GM21723 (cell line): Measurements from ENCODE around the gene HK1.

Experiments used
- ATAC-seq: cut with Tn5 transposase; IDR thresholded peaks from one replicate; pipeline ENCODE4 v1.9.1; 2021; ENCODE audit warnings: mild to moderate bottlenecking, moderate library complexity; ENCODE audit not compliant: unreplicated experiment

The HK1 gene

GRCh38 chr10:69397972-69398371 lies 119.7 kb downstream of the HK1 start:
- no peak for ATAC-seq

DNA sequence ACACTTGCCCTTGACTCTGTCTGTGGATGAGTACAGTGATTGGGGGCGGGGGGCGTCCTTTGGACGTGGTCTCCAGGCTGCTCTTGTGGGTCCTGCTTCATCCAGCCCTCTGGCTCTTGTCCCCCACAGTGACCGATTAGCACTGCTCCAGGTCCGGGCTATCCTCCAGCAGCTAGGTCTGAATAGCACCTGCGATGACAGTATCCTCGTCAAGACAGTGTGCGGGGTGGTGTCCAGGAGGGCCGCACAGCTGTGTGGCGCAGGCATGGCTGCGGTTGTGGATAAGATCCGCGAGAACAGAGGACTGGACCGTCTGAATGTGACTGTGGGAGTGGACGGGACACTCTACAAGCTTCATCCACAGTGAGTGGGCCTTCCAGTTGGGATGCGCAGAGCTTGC lies 120.2 kb downstream of the HK1 start:
- ATAC-seq = no peak

DNA sequence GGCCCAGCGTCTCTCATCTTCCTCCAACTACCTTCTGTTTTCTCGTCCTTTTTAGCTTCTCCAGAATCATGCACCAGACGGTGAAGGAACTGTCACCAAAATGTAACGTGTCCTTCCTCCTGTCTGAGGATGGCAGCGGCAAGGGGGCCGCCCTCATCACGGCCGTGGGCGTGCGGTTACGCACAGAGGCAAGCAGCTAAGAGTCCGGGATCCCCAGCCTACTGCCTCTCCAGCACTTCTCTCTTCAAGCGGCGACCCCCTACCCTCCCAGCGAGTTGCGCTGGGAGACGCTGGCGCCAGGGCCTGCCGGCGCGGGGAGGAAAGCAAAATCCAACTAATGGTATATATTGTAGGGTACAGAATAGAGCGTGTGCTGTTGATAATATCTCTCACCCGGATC lies 122.6 kb downstream of the HK1 start:
- no peak for ATAC-seq

GRCh38 chr10:69401416-69401815 lies 123.1 kb downstream of the HK1 start:
- ATAC-seq = no peak

- ATAC-seq = no peak
These were observed 124.1 kb downstream of the HK1 start for GRCh38 chr10:69402386-69402785.

DNA sequence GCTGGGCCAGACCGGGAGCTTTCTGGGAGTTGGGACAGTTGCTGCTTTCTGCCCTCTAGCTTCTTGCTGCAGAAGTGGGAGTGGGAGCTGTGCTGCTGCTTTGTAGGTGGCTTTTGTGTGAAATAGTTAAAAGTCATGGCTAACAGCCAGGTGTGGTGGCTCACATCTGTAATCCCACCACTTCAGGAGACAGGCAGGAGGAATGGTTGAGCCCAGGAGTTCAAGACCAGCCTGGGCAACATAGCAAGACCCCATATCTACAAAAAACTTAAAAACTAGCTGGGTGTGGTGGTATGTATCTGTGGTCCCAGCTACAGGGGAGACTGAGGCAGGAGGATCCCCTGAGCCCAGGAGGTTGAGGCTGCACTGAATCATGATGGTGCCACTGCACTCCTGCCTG lies 124.8 kb downstream of the HK1 start:
- no peak for ATAC-seq

DNA sequence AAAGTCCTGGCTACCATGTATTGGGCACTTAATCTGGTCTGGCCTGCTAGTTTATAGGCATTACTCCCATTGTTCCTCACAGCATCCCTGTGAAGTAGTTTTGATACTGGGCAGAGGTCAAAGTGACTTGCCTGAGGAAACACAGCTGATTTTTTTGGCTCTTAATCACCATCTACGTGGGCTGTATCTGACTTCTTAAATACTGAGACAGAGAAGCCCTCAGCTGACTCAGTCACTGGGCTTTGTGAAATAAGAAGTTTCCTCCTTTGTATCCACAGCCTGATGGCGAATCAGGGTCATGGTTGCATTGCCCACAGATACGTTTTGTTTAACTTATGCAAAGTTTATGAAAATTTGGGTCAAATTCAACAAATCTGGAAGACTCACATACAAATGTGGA lies 125.2 kb downstream of the HK1 start:
- no peak for ATAC-seq

DNA sequence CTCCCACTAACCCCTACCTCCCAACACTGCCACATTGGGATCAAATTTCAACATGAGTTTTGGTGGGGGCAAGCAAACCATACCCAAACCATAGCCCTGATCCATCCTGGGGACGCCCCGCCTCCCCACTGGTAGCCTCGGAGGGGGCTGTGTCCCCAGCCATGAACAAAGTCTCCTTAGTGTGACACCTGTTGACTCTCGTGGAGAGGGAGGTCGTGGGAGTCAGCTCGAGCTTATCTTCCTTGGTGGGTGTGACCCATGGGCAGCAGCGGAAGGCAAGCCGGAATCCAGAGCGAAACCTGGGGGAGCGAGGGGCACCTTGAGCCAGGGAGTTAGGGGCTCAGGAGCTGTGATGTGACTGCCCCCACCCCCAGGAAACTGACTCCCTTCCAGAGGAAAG lies 126.5 kb downstream of the HK1 start:
- ATAC-seq = no peak

DNA sequence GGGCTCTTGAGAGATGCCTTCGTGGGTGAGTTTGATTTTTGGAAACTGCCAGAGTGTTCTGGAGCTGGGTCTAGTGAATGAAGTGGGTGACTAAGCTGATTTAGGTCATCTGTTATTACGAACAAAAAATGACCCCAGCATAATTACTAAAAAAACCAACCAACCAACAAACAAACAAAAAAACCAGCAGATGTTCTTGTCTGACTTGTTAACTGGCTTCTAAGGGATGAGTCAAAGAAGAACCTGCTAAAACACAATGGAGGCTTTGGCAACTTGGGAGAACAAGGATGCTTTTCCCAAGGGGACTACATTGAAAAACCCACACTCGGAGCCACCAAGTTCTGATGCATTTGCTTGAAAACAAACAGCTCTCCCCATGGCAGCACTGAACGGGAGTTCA lies 126.9 kb downstream of the HK1 start:
- no peak for ATAC-seq

GRCh38 chr10:69406302-69406811 lies 128.1 kb downstream of the HK1 start:
- no peak for ATAC-seq

DNA sequence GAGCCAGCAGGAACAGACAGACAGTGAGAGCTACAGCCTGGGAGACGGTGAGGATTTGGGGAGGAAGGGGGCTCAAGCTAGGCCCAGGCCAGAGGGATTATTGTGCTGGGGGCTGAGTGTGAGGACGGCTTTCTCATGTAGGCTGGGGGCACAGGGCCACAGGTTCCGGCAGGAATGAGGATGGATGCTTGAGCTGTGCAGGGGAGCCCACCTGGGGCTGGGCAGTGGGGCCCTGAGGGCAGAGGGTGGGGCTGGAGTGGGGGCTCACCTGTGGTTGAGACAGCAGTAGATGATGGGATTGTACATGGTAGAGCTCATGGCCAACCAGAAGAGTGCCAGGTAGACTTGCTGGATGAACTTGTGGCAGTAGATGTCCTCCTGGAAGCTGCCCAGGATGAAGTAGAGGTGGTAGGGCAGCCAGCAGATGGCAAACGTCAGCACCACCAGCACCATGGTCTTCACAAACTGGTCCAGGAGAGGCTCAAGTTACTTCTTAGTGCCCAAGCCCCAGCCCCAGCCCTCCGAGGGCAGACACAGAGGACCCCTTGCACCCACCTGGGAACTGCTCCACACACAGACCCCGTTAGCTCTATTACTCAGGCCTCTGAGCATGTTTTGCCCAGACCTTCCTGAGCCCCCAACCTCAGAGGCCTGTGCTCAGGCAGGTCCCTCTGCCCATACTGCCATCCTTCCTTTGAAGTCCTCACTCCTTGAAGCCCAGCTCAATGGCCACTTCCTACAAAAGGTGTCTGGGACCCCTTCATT lies 128.7 kb downstream of the HK1 start:
- no peak for ATAC-seq

DNA sequence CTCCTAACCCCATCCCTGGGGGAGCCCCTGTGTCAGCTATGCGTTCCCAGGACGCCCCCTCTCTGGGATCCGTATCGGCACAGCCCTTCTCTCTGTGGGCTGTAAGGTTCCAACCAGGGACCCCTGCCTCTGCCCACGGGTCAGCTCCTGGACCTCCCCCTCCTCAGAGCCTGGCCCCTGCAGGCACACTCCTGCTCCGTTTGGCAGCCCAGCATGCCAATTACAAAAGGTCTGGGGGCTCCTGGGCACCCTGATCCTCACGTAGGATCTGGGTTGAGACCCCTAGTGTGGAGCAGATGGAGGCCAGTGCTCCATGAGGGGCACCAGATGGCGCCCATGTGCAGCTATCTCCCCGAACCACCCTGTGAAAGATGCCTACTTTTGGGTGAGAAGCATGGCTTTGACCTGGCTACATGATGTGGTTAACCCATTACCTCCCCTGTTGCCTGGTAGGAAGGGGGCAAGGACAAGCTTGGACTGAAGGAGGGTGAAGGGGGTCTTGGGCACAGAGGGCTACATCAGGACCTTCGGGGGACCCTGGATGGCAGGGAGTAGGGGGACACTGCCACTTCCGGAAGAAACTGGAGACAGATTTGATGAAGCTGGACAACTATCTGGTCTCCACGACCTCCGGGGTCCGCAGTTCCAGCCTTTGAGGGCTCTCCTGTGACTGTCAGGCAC lies 129.5 kb downstream of the HK1 start:
- ATAC-seq = no peak

GRCh38 chr10:69408318-69409175 lies 130.3 kb downstream of the HK1 start:
- ATAC-seq = peak; percentile 78

GRCh38 chr10:69409176-69409495 lies 130.8 kb downstream of the HK1 start:
- no peak for ATAC-seq

GRCh38 chr10:69409968-69410367 lies 131.7 kb downstream of the HK1 start:
- peak; percentile 35 for ATAC-seq

DNA sequence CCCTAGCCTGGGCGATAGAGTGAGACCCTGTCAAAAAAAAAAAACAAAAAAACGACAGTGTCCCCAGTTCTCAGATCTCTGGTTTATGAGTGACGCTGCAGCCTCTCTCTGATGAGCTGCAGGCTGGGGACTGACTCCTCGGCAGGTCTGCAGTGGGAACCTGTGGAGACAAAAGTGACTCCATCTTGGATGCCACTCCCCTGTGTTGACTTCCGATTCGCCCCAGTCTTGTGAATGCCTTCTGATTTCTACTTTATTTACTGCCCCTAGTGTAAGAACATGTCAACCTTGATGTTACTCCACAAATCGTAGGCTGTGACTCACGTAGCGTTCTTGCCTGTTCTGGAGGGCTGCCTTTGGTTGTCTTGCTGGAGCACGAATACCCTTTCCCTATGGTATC lies 132.2 kb downstream of the HK1 start:
- no peak for ATAC-seq

DNA sequence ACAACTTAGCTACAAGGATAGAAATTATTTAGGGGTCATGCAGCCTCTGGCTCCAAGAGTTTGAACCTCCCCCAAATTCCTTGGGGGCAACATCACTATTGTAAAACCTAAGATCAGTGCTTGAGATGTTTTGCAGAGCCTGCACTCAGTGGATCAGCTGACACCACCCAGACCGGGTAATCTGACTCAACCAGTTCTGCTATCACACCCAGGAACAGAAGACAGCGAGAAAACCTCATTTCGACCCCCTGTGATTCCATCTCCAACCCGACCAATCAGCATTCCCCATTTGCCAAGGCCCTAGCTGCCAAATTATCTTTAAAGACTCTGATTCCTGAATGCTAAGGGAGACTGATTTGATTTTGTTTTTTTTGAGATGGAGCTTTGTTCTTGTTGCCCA lies 133.2 kb downstream of the HK1 start:
- no peak for ATAC-seq

DNA sequence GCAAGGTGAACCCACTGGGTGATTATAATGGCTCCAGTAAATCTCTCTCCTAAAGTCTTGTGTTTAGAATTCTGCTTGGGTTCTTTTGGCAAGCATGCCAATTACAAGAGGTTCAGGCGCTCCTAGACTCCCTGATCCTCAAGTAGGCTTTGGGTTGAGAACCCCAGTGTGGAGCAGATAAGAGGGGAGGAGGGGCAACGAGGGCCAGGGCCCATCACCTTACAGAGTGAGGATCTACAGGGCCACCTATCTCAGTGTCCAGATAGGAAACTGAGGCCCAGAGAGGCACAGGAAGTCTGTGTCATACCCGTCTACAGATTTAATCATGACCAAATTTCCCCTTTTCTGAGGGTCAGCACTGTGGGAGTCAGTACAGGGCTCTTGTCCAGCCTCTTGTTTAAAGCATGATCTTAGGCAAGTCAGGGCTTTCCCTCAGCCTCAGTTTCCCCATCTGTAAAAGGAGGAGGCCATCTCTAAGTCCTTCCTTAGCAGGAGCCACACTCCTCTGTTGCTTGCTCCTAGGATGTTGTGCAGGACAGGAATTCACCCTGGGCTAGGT lies 134.0 kb downstream of the HK1 start:
- no peak for ATAC-seq

GRCh38 chr10:69413221-69413865 lies 135.0 kb downstream of the HK1 start:
- no peak for ATAC-seq

DNA sequence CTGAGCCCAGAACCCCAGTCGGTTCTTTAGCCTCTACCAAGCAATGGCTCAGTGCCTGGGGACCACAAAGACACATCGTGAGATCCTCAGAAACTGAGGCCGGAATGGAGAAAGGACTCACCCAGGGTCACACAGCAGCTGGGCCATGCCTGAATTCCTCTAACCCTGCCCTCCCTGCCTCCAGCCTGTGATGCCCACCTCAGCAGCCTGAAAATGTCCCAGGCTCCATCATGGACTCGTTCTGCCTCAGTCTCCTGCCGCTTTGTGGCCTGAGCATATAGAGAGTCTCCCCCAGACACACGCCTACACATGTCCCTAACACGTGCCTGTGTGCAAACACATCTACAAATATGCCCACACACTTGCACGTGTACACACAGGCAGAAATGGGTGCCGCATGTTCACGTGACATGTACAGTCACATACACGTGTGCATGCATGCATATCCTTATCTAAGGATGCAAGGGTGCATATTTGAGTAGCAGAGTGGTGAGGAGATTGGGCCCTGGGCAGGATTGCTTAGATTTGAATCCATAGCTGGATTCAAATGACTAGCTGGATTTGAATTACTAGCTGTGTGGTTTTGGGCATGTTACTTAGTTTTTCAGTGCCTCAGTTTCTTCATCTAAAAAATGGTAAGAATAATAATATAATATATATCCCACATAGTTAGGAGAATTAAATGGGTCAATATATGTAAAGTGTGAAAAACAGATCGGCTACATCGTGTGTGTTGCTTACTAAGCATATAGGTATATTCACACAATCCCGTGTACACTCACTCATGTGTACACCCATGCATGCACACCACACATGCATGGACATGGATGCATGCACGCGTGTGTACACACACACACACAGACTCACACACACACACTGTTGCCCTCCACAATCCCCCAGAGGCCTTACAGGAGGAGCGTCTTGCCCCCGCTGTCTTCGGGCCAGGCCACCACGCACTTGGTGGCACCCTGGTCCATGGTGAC lies 136.0 kb downstream of the HK1 start:
- ATAC-seq = no peak
